AG09319 (cell line): ENCODE data around the gene PFKM.
"Not testable (repeated sequence)": the region's sequence is repeated elsewhere in the genome, so short reads cannot be mapped to it uniquely, and the experiment has no call there.

Source experiments
- DNase-seq: peaks from one replicate; pipeline ENCODE4 v3.0.0-alpha.2; 2010; ENCODE audit warnings: low read depth; ENCODE audit errors: extremely low read depth
- TF ChIP-seq, protein P1 (sequence below): IDR thresholded peaks from 2 replicates; pipeline ENCODE4 v1.5.1; 2011; ENCODE audit warnings: low read depth, mild to moderate bottlenecking, inconsistent platforms, low read length, moderate library complexity

PFKM gene

DNA sequence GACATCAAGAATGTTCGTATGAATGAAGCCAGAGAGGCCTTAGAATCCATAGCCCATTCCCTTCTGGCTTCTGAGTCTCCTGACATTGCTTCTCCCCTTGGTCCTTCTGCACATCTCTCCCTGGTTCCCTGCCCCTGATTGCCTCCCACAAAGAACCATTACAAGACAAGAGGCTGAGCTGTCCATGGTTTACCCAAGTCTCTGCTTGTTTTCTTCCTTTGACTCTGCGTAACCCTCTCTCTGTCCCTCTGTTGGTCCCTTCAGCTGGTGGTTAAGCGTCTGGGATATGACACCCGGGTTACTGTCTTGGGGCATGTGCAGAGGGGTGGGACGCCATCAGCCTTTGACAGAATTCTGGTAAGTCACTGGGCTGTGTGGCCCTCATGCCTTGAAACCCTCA is 15.9 kb downstream of the PFKM start:
- TF ChIP-seq, protein P1, sequence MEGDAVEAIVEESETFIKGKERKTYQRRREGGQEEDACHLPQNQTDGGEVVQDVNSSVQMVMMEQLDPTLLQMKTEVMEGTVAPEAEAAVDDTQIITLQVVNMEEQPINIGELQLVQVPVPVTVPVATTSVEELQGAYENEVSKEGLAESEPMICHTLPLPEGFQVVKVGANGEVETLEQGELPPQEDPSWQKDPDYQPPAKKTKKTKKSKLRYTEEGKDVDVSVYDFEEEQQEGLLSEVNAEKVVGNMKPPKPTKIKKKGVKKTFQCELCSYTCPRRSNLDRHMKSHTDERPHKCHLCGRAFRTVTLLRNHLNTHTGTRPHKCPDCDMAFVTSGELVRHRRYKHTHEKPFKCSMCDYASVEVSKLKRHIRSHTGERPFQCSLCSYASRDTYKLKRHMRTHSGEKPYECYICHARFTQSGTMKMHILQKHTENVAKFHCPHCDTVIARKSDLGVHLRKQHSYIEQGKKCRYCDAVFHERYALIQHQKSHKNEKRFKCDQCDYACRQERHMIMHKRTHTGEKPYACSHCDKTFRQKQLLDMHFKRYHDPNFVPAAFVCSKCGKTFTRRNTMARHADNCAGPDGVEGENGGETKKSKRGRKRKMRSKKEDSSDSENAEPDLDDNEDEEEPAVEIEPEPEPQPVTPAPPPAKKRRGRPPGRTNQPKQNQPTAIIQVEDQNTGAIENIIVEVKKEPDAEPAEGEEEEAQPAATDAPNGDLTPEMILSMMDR, result no peak
- DNase-seq, result no peak

DNA sequence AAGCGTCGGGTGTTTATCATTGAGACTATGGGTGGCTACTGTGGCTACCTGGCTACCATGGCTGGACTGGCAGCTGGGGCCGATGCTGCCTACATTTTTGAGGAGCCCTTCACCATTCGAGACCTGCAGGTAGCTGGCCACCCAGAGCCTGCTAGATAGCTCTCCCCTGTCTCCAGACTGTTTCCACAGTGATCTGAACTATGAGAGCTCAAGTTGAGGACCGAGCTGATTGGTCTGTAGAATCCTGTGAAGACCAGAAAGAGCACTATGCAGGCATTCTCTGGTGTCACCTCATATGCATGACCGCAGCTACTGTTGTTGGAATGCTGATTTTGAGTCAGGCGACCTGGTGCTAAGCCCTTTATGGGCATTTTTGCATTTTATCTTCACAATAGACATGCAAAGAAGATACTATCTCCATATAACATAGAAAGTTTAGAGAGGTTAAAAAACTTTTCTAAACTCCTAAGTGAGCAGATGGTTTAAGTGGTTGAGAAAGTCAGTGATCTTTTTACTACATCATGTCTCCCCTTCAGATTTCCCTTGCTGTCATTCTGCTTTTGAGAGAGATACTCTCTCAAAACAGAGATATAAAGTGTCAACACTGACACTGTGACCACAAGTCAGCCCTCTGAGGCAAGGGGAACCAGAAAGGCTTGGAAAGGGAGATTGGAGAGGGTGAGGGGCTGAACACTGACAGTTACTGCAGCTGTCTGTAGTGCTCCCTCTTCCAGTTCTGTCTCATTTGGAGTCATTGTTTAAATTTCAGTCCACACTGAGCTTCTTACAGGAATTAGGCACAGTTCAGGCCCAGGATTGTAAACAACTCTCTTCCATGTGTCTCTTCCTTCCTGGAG is 23.9 kb downstream of the PFKM start:
- TF ChIP-seq, protein P1, result no peak
- DNase-seq, result no peak

DNA sequence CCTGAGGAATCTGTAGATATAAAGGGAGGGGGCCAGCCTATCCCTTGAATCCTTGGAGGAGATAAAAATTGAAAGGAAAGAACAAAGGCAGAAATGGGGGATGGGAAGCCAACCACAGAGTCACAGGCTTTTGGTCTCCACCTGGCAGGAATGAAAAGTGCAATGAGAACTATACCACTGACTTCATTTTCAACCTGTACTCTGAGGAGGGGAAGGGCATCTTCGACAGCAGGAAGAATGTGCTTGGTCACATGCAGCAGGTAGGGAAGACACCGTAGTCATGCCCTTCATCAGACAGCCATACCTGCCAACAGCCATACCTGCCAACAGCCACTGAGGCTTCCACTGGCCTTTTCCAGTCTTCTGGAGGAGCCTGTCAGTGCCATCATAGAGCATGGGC is 24.7 kb downstream of the PFKM start:
- TF ChIP-seq, protein P1, result no peak
- DNase-seq, result no peak

DNA sequence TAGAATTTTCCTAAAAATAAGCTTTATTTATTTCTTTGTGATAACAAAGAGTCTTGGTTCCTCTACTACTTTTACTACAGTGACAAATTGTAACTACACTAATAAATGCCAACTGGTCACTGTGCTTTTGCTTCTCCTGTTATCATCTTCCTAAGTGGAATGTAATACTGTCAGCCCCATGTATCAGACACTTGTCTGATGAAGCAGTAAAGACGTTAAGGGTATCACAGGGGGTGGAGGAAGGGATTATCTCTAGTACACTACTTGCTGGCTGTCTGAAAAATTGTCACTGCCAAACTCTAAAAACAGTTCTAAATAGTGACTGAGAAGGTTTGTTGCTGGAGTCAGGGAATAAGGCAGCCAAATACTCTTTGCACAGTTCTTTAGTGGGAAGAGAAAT is 26.8 kb downstream of the PFKM start:
- TF ChIP-seq, protein P1, result no peak
- no peak for DNase-seq

DNA sequence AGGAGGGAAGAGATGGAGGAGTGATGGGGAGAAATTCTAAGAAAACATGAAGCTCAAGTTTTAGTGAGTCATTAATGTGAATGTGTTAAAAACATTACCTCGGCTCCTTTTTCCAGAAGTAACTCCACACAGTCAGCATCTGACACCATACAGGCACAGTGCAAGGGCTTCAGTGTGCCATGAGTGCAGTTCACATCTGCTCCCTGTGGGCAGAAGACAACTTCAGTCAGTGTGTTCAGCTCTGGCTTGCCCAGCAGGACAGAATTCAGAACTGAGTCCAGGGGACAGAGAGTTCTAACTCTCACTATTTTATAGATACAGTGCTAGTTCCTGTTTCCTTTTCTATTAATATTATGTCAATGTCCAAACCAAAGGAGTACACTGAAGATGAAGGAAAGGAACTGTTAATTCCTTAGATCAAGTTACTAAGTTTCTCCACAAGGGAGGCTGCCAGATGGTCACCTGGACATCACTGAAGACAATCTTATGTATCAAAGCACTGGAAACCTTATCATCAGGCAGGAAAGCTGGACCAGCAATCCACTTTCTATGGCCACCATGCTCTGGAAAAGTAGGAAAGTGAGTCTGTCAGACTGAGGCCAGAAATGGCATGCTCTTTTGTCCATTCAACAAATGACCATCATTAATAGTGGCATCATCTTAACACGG is 32.1 kb downstream of the PFKM start:
- DNase-seq, result no peak
- TF ChIP-seq, protein P1, result no peak

DNA sequence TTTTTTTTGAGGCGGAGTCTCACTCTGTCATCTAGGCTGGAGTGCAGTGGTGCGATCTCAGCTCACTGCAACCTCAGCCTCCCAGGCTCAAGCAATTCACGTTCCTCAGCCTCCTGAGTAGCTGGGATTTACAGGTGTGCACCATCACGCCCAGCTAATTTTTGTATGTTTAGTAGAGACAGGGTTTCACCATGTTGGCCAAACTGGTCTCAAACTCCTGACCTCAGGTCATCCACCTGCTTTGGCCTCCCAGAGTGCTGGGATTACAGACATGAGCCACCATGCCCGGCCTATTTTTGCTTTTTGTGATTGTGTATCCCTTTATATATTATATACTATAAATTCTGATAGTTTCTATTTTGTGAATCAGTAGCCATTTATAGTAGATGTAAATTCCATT is 36.6 kb downstream of the PFKM start:
- not testable (repeated sequence) for DNase-seq

DNA sequence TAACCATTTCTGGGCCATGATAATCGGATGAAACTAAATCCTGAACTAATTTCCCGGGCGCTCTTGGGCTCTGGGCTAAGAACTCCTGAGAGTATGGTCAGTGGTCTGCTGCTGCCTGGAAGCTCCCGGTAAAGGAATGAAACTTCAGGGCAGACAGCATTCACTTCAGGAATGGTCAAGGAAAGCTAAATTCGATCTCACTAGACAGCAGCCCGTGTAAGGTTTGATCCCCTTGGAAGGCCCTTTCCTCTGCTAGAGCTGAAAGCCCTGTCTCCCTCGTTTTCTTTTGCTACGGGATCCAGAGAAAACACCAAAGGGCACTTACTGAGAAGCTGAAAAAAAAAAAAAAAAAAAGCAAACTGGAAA is 37.5 kb downstream of the PFKM start:
- no peak for DNase-seq
- TF ChIP-seq, protein P1, result no peak
